MM.1S (cell line): ENCODE measurements around the gene DBP.

Source experiments
- DNase-seq: peaks from one replicate; pipeline ENCODE4 v3.0.0-alpha.2; 2015
- H2AFZ ChIP-seq: fragments of 300-600 bp; sonication (generic); 2 replicates; pipeline ENCODE4 v1.6.0; 2016; ENCODE audit warnings: antibody characterized with exemption, low read length
- H3F3A ChIP-seq: fragments of 300-600 bp; sonication (generic); 2 replicates; pipeline ENCODE4 v1.6.1; 2016; ENCODE audit warnings: mild to moderate bottlenecking, antibody characterized with exemption, low read length, moderate library complexity, mixed read lengths; ENCODE audit not compliant: insufficient read depth
- H3K27ac ChIP-seq: fragments of 300-600 bp; sonication (generic); 2 replicates; pipeline ENCODE4 v1.5.1; 2016; ENCODE audit warnings: mild to moderate bottlenecking, low read length
- H3K27me3 ChIP-seq: fragments of 300-600 bp; sonication (generic); replicated peaks from 2 replicates; pipeline ENCODE4 v1.6.0; 2016; ENCODE audit warnings: low read length; ENCODE audit not compliant: insufficient read depth
- H3K36me3 ChIP-seq: fragments of 300-600 bp; sonication (generic); replicated peaks from 2 replicates; pipeline ENCODE4 v1.6.1; 2016; ENCODE audit warnings: mild to moderate bottlenecking, low read length, mixed read lengths; ENCODE audit not compliant: insufficient read depth
- H3K4me1 ChIP-seq: fragments of 300-600 bp; sonication (generic); 2 replicates; pipeline ENCODE4 v1.6.1; 2016; ENCODE audit warnings: low read length, mixed read lengths
- H3K4me2 ChIP-seq: fragments of 300-600 bp; sonication (generic); 2 replicates; pipeline ENCODE4 v1.6.0; 2016; ENCODE audit warnings: low read depth, low read length
- H3K4me3 ChIP-seq: fragments of 300-600 bp; sonication (generic); 2 replicates; pipeline ENCODE4 v1.5.1; 2016; ENCODE audit warnings: low read length, mixed read lengths
- H3K79me2 ChIP-seq: fragments of 300-600 bp; sonication (generic); 2 replicates; pipeline ENCODE4 v1.6.1; 2016; ENCODE audit warnings: mixed run types, low read length, mixed read lengths
- H3K9ac ChIP-seq: fragments of 300-600 bp; sonication (generic); 2 replicates; pipeline ENCODE4 v1.6.1; 2016; ENCODE audit warnings: low read length, mixed read lengths
- H3K9me2 ChIP-seq: fragments of 300-600 bp; sonication (generic); replicated peaks from 2 replicates; pipeline ENCODE4 v1.6.1; 2016; ENCODE audit warnings: mild to moderate bottlenecking, low read length, mixed read lengths; ENCODE audit not compliant: insufficient read depth
- H3K9me3 ChIP-seq: fragments of 300-600 bp; sonication (generic); replicated peaks from 2 replicates; pipeline ENCODE4 v1.6.1; 2016; ENCODE audit warnings: mild to moderate bottlenecking, low read length, mixed read lengths; ENCODE audit not compliant: insufficient read depth
- H4K20me1 ChIP-seq: fragments of 300-600 bp; sonication (generic); 2 replicates; pipeline ENCODE4 v1.6.1; 2016; ENCODE audit warnings: mild to moderate bottlenecking, low read length, moderate library complexity, mixed read lengths; ENCODE audit not compliant: insufficient read depth
- CTCF ChIP-seq: fragments of 300-600 bp; sonication (generic); IDR thresholded peaks from 2 replicates; pipeline ENCODE4 v1.5.1; 2016; ENCODE audit warnings: antibody characterized with exemption, low read length, mixed read lengths
- EZH2 ChIP-seq: fragments of 300-600 bp; sonication (generic); optimal IDR thresholded peaks from 2 replicates; pipeline ENCODE3; 2017; ENCODE audit warnings: low read depth, mild to moderate bottlenecking, antibody characterized with exemption, low read length, mixed read lengths
- EZH2phosphoT487 ChIP-seq: fragments of 300-600 bp; sonication (generic); IDR thresholded peaks from 2 replicates; pipeline ENCODE4 v1.6.1; 2018; ENCODE audit warnings: antibody characterized with exemption, low read length

Gene DBP

GRCh38 chr19:48678201-48678600 is 41.0 kb upstream of the DBP start:
- Histone ChIP-seq H3K9me2 (no peaks in the 10 kb centered on the region), H3K4me1 (no peaks in the 10 kb centered on the region; the same call in 1 of the 2 replicates), H4K20me1 (no peaks in the 10 kb centered on the region), H3K36me3 (no peaks in the 10 kb centered on the region), H3K9me3 (no peaks in the 10 kb centered on the region), H3K4me3 (no peak overlapping the region), H2AFZ (no peak overlapping the region), H3K79me2 (no peaks in the 10 kb centered on the region), H3K4me2 (no peak overlapping the region), H3F3A (no peaks in the 10 kb centered on the region), H3K27me3 (peaks cover 95% of the 10 kb centered on the region), H3K9ac (no peak overlapping the region), H3K27ac (no peak overlapping the region)
- TF ChIP-seq EZH2 (no peak), EZH2phosphoT487 (no peak), CTCF (no peak)
- no peak for DNase-seq

- Histone ChIP-seq H3K4me1 (no peaks in the 10 kb centered on the region; the same call in 1 of the 2 replicates), H3K36me3 (no peaks in the 10 kb centered on the region), H3K27ac (no peak overlapping the region), H3F3A (no peaks in the 10 kb centered on the region), H3K4me3 (no peak overlapping the region), H3K9me3 (no peaks in the 10 kb centered on the region), H3K9me2 (no peaks in the 10 kb centered on the region), H3K4me2 (no peak overlapping the region), H3K9ac (no peak overlapping the region), H3K79me2 (no peaks in the 10 kb centered on the region), H4K20me1 (no peaks in the 10 kb centered on the region), H2AFZ (no peak overlapping the region), H3K27me3 (peaks cover 95% of the 10 kb centered on the region)
- no peak for DNase-seq
- TF ChIP-seq EZH2phosphoT487, result no peak
- no peak for TF ChIP-seq EZH2
- TF ChIP-seq CTCF, result no peak
Observed at GRCh38 chr19:48676887-48677286, 39.7 kb upstream of the DBP start.

- no peaks in the 10 kb centered on the region for H4K20me1 ChIP-seq
- peaks cover 92% of the 10 kb centered on the region for H3K27me3 ChIP-seq
- no peaks in the 10 kb centered on the region for H3K79me2 ChIP-seq
- H3K4me2 ChIP-seq, result no peak overlapping the region
- H3K4me3 ChIP-seq, result no peak overlapping the region
- H3K9me2 ChIP-seq, result no peaks in the 10 kb centered on the region
- no peaks in the 10 kb centered on the region for H3K9me3 ChIP-seq
- H3F3A ChIP-seq, result no peaks in the 10 kb centered on the region
- no peaks in the 10 kb centered on the region; the same call in 1 of the 2 replicates for H3K4me1 ChIP-seq
- no peak overlapping the region for H2AFZ ChIP-seq
- DNase-seq, result no peak
- no peak overlapping the region for H3K9ac ChIP-seq
- TF ChIP-seq EZH2 (no peak), EZH2phosphoT487 (no peak), CTCF (no peak)
- H3K27ac ChIP-seq, result no peak overlapping the region
- H3K36me3 ChIP-seq, result no peaks in the 10 kb centered on the region
Observed at GRCh38 chr19:48676487-48676886, 39.3 kb upstream of the DBP start.
